AG04449 (cell line): ENCODE results near the gene MSGN1.
"Not testable (repeated sequence)": the region's sequence is repeated elsewhere in the genome, so short reads cannot be mapped to it uniquely, and the experiment has no call there.

Experiments
- CTCF ChIA-PET: fragments of 350-600 bp; formaldehyde crosslinking; extraction: SDS; loops from one replicate; lab custom pipeline; 2021; ENCODE audit warnings: antibody characterized with exemption; lab: Yijun Ruan, JAX
- POLR2A ChIA-PET: fragments of 400-600, 350-600 bp; formaldehyde crosslinking; extraction: SDS; loops from one replicate; lab custom pipeline; 2020; ENCODE audit warnings: antibody characterized with exemption, inconsistent platforms; lab: Yijun Ruan, JAX
- DNase-seq: peaks from one replicate; pipeline ENCODE4 v3.0.0-alpha.2; 2010; ENCODE audit warnings: low read depth, low spot score
- H3K4me3 ChIP-seq: 2 replicates; pipeline ENCODE4 v1.5.1; 2011; ENCODE audit warnings: low read depth, mild to moderate bottlenecking, control low read depth, low read length
- CTCF ChIP-seq: IDR thresholded peaks from one replicate; pipeline ENCODE4 v1.5.1; 2011; ENCODE audit warnings: mild to moderate bottlenecking, moderate library complexity, low read length, control low read depth, inconsistent platforms; ENCODE audit not compliant: insufficient read depth; ENCODE audit errors: missing control alignments

The MSGN1 gene

GRCh38 chr2:17821080-17821479 lies 4.8 kb downstream of the MSGN1 start:
- ChIA-PET CTCF (interaction anchor here (0.9 to 2.9 kb wide), 2 partner anchors 8 to 10 kb away, joined by 3 to 20 read pairs; no protein-coding TSS in a partner anchor), POLR2A (no interaction called here)
- no peak for TF ChIP-seq CTCF
- H3K4me3 ChIP-seq = no peak overlapping the region
- no peak for DNase-seq

DNA sequence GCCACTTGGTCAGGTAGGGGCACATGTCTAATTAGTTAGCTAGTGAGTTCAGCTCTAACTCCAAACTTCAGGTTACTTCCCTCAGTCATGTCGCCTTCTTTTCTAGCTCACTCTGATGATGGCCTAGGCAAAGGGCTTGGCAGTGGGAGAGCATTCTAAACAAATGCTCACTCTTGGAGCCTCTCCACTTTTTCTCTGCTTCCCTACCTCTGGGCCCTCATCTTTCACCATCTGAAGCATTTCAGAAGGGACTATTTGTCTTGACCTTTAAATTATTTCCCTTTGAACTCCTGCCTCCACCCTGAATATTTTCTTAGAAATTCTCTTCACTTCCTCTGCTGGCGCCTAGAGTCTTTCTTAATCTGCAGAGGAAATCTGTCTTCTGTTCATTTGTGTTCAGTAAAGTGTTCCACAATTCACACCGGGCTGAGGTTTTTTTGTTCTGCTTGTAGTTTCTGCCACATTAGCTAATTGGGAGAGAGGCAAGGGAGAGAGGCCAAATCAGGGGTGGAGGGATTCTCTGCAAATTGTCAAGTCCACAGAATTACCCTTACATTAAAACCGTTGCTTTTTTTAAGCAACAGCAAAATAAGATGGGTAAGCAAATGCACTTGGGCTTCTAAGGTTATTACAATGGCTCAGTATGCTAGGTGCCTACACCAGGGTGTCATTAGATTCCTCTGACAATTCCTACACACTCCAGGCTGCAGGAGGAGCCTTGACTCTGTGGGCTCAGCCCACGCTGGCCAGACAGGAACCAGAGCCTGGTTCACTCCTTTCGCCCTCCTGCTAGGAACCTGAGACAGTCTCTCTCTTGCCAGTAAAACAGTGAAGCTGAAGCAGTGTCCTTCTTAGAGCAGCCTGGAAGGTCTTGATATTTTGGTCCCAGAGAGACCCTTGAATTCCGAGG lies 5.5 kb downstream of the MSGN1 start:
- DNase-seq = no peak
- POLR2A ChIA-PET = no interaction called here
- TF ChIP-seq CTCF = no peak
- CTCF ChIA-PET = interaction anchor here (0.9 to 2.9 kb wide), 2 partner anchors 9 kb away, joined by 3 to 20 read pairs; no protein-coding TSS in a partner anchor
- H3K4me3 ChIP-seq = no peak overlapping the region

- TF ChIP-seq CTCF = no peak
- H3K4me3 ChIP-seq = no peak overlapping the region
- ChIA-PET POLR2A (no interaction called here), CTCF (interaction anchor here (2.9 kb wide), 1 partner anchor 8 kb away, joined by 20 read pairs; no protein-coding TSS in a partner anchor)
- DNase-seq = no peak
Observed at GRCh38 chr2:17822445-17823117, 6.3 kb downstream of the MSGN1 start.

- POLR2A ChIA-PET, H3K4me3 ChIP-seq, DNase-seq: not testable (repeated sequence)
- CTCF ChIA-PET = interaction anchor here (2.9 kb wide), 1 partner anchor 7 kb away, joined by 20 read pairs; no protein-coding TSS in a partner anchor
Observed at GRCh38 chr2:17823646-17824045, 7.4 kb downstream of the MSGN1 start.

- H3K4me3 ChIP-seq = no peak overlapping the region
- no peak for TF ChIP-seq CTCF
- DNase-seq = no peak
- ChIA-PET CTCF (interaction anchor here (0.5 to 2.4 kb wide), 3 partner anchors 108 to 550 kb away, joined by 3 to 5 read pairs (median 4); no protein-coding TSS in a partner anchor), POLR2A (no interaction called here)
Observed at GRCh38 chr2:17827316-17827715, 11.1 kb downstream of the MSGN1 start.

DNA sequence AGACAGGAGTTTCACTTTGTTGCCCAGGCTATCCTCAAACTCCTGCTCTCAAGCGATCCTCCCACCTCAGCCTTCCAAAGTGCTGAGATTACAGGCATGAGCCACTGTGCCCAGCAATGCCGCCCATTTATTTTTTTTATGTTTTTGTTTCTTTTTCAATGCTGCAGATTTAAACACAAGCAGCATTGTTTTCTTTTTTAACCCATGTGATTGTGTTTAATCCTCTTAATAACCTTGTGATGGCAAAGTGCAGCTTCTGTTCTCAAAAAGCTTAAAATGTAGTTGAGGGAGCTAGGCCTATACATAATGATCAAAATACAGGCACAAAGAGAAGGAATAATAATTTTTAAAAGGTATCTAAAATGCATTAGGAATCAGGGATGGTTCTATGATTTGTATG lies 11.5 kb downstream of the MSGN1 start:
- ChIA-PET CTCF (interaction anchor here (1.5 to 2.4 kb wide), 2 partner anchors 108 to 550 kb away, joined by 4 to 5 read pairs; no protein-coding TSS in a partner anchor), POLR2A (no interaction called here)
- no peak for TF ChIP-seq CTCF
- DNase-seq = no peak
- H3K4me3 ChIP-seq = no peak overlapping the region
